Measurements from ENCODE around the gene SAMHD1. TPM values are rescaled to one million over a fixed set of nuclear protein-coding genes. Genes with fewer than 3 reads are reported as not detected.

Gene SAMHD1
- total and polyA plus RNA-seq, 9 of the 15 experiments (the other 6 are each of a cell fraction or from before 2014, with no cell fraction given): 6.8 to 20.4 (median 14.8) TPM

DNA sequence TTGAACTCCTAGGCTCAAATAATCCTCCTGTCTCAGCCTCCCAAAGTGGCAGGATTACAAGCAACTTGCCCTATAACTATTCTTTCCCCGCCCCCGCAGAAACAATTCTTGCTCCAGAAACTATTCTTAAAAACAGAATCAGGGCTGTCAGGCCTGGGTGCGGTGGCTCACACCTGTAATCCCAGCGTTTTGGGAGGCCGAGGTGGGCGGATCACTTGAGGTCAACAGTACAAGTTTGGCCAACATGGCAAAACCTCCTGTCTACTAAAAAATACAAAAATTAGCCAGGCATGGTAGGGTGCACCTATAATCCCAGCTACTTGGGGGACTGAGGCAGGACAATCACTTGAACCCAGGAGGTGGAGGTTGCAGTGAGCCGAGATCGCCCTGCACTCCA is 31.2 kb downstream of the SAMHD1 start:
- no peaks in the 10 kb centered on the region for H3K9me3 ChIP-seq (replicated peaks; ENCODE audit: control insufficient read depth, insufficient read depth, low read depth, low read length)
- no peaks in the 10 kb centered on the region; the same call in 2 of the 3 replicates for H3K36me3 ChIP-seq (ENCODE audit: control insufficient read depth, insufficient read depth, low read length)
- peaks cover 9 to 10% of the 10 kb centered on the region in 2 experiments; a peak in 4 of 5 replicates for H3K4me1 ChIP-seq (replicated peaks in 1 of 2; ENCODE audit: control insufficient read depth in 2 of 2, insufficient read depth in 2 of 2, low read length in 2 of 2)
- ATAC-seq (no peak), DNase-seq (ENCODE audit: extremely low read depth in 1 of 4, low spot score in 3 of 4) (no peak), FAIRE-seq (no peak)
- TF ChIP-seq TBP (optimal IDR thresholded peaks at IDR 0.05; ENCODE audit: low read depth, low read length): no peak
- no peaks in the 10 kb centered on the region for H4K20me1 ChIP-seq (replicated peaks; ENCODE audit: control insufficient read depth, insufficient read depth, low read length)
- intact Hi-C loops (cut with micrococcal nuclease): no loop called here
- no peak overlapping the region for H3K4me2 ChIP-seq (ENCODE audit: insufficient read depth, low read length)
- H3K27me3 ChIP-seq (ENCODE audit: control insufficient read depth in 2 of 2, insufficient read depth in 2 of 2, low read length in 2 of 2): no peaks in the 10 kb centered on the region
- no peak overlapping the region for H3K4me3 ChIP-seq
- no TSS peak for BruUV-seq (replicated peaks)
- POLR2A ChIA-PET: interaction anchor here (0.6 to 2.2 kb wide), 4 partner anchors 146 to 529 kb away, joined by 3 to 7 read pairs (median 4); partner anchors contain the start of gene DSN1
- WGBS (ENCODE audit: insufficient coverage, low coverage, missing lambda C conversion rate): 79% methylated on average over 8 of the region's 8 CpGs
- no peaks in the 10 kb centered on the region for H3K79me2 ChIP-seq (ENCODE audit: control insufficient read depth, insufficient read depth, low read length)
- in situ Hi-C loops (cut with MboI): no loop called here
- H3K9ac ChIP-seq (ENCODE audit: insufficient read depth in 1 of 2, low read depth in 2 of 2, low read length in 2 of 2): no peak overlapping the region
- H3K27ac ChIP-seq (ENCODE audit: extremely low read depth, low read depth, low read length): no peak overlapping the region
- no peak overlapping the region for H2AFZ ChIP-seq (ENCODE audit: low read depth, low read length)
- no peaks in the 10 kb centered on the region for H3K9me1 ChIP-seq (ENCODE audit: control insufficient read depth, insufficient read depth, low read length)
- CTCF ChIA-PET (ENCODE audit: low intra/inter-chr PET ratio): interaction anchor here (0.9 to 1.1 kb wide), 2 partner anchors 202 to 721 kb away, joined by 4 read pairs; no protein-coding TSS in a partner anchor

DNA sequence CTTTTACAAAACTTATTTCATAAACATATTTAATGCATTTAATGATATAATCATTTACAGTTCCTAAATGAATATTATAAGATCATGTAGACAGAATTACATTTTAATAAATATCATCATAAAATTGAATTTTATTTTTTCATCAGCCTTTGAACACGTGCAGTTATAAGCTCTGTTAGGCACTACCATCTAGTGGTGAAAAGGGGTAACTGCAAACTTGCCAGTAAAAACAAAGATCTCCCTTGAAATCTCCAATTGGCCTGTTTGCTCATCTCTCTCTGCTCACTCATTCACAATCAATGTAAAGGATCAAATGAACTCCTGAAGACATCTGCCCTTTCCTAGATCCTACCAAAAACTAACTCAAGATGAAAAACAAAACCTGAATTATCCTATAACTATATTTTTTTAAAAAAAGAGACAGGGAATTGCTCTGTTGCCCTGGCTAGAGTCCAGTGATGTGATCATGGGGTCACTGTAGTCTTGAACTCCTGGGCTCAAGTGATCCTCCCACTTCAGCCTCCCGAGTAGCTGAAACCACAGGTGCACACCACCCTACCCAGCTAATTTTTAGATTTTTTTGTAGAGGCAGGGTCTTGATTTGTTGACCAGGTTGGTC is 31.7 kb downstream of the SAMHD1 start:
- no TSS peak for BruUV-seq (replicated peaks)
- H4K20me1 ChIP-seq (replicated peaks; ENCODE audit: control insufficient read depth, insufficient read depth, low read length): no peaks in the 10 kb centered on the region
- WGBS (ENCODE audit: insufficient coverage, low coverage, missing lambda C conversion rate): 0% methylated on average over 2 of the region's 2 CpGs
- no peak overlapping the region for H3K4me2 ChIP-seq (ENCODE audit: insufficient read depth, low read length)
- in situ Hi-C loops (cut with MboI) (no loop called here), intact Hi-C loops (cut with micrococcal nuclease) (no loop called here)
- H3K79me2 ChIP-seq (ENCODE audit: control insufficient read depth, insufficient read depth, low read length): no peaks in the 10 kb centered on the region
- no peaks in the 10 kb centered on the region for H3K9me1 ChIP-seq (ENCODE audit: control insufficient read depth, insufficient read depth, low read length)
- peak; percentile 77 for ATAC-seq
- no peaks in the 10 kb centered on the region for H3K9me3 ChIP-seq (replicated peaks; ENCODE audit: control insufficient read depth, insufficient read depth, low read depth, low read length)
- no peak overlapping the region for H3K27ac ChIP-seq (ENCODE audit: extremely low read depth, low read depth, low read length)
- no peak overlapping the region for H3K4me3 ChIP-seq
- no peaks in the 10 kb centered on the region for H3K27me3 ChIP-seq (ENCODE audit: control insufficient read depth in 2 of 2, insufficient read depth in 2 of 2, low read length in 2 of 2)
- DNase-seq (ENCODE audit: extremely low read depth in 1 of 4, low spot score in 3 of 4): peak; percentile 56 to 71 (median 59)
- FAIRE-seq: peak; percentile 88
- ChIA-PET POLR2A (interaction anchor here (0.5 to 2.2 kb wide), 6 partner anchors 11 to 529 kb away, joined by 3 to 7 read pairs (median 4); partner anchors contain the start of gene DSN1), CTCF (ENCODE audit: low intra/inter-chr PET ratio) (interaction anchor here (0.9 to 1.1 kb wide), 2 partner anchors 201 to 720 kb away, joined by 4 read pairs; no protein-coding TSS in a partner anchor)
- H2AFZ ChIP-seq (ENCODE audit: low read depth, low read length): no peak overlapping the region
- H3K36me3 ChIP-seq (ENCODE audit: control insufficient read depth, insufficient read depth, low read length): peaks cover 5% of the 10 kb centered on the region; the same call in 1 of the 3 replicates
- no peak overlapping the region for H3K9ac ChIP-seq (ENCODE audit: insufficient read depth in 1 of 2, low read depth in 2 of 2, low read length in 2 of 2)
- peaks cover 9 to 10% of the 10 kb centered on the region in 2 experiments; a peak in 4 of 5 replicates for H3K4me1 ChIP-seq (replicated peaks in 1 of 2; ENCODE audit: control insufficient read depth in 2 of 2, insufficient read depth in 2 of 2, low read length in 2 of 2)
- TF ChIP-seq TAL1 (IDR thresholded peaks at IDR 0.05) (no peak), NFIC (IDR thresholded peaks at IDR 0.05) (peak; percentile 18; the same call in 1 of the 2 replicates), EP400 (IDR thresholded peaks at IDR 0.05) (peak; percentile 48; the same call in 1 of the 2 replicates), GABPA (tag; conservative IDR thresholded peaks at IDR 0.05; ENCODE audit: low read depth) (0 out of 2 replicates have a peak, but pooled peaks have one; percentile 16), MYC (IDR thresholded peaks at IDR 0.05; ENCODE audit: low read depth, low read length) (peak; percentile 86), MYC (CRISPR knock-in tag; IDR thresholded peaks at IDR 0.05; ENCODE audit: borderline replicate concordance, low read depth) (no peak)

All from K562 (cell line).